C4-2B (cell line): Measurements from ENCODE around the gene ELP5.

ENCODE experiments used
- ZFX ChIP-seq: fragments of 450-650 bp; IDR thresholded peaks from 2 replicates; pipeline ENCODE4 v1.6.1; 2017
- TF ChIP-seq, protein P1 (sequence below): fragments of 450-650 bp; conservative IDR thresholded peaks from 2 replicates; pipeline ENCODE4 v1.5.1; 2017; ENCODE audit warnings: mild to moderate bottlenecking

DNA sequence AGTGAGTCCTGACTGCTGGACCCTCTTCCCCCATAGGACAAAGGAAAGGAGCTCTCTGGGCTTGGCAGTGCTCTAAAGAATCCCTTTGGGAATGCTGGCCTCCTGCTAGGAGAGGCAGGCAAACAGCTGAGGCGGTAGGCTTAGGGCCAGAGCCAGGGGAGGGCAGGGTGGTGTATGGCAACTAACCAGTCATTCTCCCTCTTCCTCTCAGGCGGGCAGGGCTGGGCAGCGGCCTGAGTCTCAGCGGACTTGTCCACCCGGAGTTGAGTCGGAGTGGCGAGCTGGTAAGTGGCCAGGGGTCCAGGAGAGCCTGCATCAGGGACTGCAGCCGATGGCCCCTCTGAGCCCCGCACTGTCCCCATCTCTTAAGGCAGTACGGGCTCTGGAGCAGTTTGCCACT is 27.9 kb upstream of the ELP5 start:
- TF ChIP-seq, protein P1, sequence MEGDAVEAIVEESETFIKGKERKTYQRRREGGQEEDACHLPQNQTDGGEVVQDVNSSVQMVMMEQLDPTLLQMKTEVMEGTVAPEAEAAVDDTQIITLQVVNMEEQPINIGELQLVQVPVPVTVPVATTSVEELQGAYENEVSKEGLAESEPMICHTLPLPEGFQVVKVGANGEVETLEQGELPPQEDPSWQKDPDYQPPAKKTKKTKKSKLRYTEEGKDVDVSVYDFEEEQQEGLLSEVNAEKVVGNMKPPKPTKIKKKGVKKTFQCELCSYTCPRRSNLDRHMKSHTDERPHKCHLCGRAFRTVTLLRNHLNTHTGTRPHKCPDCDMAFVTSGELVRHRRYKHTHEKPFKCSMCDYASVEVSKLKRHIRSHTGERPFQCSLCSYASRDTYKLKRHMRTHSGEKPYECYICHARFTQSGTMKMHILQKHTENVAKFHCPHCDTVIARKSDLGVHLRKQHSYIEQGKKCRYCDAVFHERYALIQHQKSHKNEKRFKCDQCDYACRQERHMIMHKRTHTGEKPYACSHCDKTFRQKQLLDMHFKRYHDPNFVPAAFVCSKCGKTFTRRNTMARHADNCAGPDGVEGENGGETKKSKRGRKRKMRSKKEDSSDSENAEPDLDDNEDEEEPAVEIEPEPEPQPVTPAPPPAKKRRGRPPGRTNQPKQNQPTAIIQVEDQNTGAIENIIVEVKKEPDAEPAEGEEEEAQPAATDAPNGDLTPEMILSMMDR: no peak
- no peak for TF ChIP-seq ZFX
